DMS153 treated with DMSO at 0.1 percent for 48 hours (cell line): ENCODE data around the gene SMIM38.
"Not testable (repeated sequence)": the region's sequence is repeated elsewhere in the genome, so short reads cannot be mapped to it uniquely, and the experiment has no call there.

Experiments
- DNase-seq: peaks from one replicate; lab custom pipeline; 2025; ENCODE audit not compliant: unreplicated experiment; lab: John Stamatoyannopoulos, UW

The SMIM38 gene

DNA sequence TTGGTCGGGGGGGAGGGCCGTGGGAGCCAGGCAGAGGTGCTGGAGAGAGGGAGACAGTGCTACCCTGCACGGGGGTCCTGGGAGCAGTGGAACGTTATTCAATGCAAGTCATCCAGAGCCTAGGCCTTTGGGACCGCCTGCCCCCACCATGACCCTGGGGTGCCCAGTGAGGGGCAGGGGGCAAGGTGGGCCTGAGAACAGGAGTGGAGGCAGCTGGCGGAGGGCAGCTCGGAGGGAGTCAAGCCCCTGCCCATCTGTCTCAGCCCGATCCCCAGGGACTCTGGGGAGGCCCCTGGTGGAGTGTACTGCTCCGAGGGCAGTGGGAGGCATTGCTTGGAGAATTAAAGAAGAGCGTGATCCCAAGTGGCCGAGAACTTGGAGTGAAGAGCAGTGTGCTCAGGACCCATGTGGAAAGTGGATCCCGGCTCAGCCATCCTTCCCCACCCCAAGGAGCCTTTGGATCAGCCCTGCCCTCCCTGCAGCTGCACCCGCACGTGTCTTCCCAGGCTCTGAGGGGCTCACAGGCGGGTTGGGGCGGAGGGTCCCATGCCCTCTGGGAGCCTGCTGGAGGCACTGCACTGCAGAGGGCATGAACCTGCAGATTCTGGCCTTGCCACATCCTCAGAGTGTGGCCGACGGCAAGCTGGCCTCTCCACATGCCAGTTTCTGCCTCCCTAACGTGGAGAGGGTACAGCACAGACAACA lies 34.0 kb upstream of the SMIM38 start:
- DNase-seq, result no peak

DNA sequence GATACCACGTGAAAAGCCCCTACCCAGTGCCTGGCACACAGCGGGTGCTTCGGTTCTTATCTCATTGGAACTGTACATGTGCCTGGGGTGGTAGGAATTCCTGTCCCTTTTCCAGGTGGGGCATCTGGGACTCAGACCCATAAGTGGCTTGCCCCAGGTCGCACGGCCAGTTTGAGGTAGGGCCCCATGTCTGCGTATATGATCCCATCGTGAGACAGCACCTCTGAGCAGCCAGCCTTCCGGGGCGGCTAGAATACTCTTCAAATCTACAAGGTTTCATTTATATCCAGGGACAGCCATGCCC lies 33.5 kb upstream of the SMIM38 start:
- DNase-seq, result no peak

DNA sequence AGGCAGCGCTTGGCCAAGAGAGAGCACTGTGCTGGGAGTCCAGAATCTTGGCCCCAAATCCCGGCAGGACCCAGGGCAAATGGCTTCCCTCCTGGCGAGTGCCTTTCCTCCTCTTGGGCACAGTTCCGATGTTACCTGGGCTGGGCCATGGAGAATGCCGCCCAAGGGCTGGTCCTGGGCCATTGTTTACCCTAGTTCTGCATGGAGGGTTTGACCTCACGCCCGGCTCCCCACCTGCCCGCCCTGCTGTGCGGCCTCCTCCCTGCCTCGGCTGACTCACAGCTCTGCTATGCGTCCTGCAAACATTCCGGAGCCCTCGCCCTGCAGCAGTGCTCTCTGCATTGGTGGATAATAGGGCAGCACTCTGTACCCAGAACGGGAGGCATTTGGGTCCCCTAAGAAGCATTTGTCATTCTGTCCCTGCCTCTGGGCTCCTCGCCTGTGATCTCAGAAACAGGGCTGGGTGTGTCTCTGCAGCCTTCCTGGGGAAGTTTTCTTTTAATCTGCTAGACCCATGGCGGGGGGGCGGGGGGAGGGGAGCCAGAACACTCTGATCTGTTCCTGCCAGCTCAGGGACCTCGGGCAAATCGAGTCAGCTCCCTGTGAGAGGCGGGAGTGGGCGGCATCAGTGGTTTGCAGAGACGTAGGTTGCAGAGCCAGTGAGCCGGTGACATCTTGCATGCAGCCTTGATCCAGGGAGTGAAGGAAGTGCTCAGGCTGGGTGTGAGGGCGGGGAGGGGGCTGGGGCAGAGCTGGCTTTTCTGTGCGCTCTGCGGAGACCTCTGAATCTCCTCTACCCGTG lies 32.9 kb upstream of the SMIM38 start:
- peak; percentile 6 for DNase-seq

DNA sequence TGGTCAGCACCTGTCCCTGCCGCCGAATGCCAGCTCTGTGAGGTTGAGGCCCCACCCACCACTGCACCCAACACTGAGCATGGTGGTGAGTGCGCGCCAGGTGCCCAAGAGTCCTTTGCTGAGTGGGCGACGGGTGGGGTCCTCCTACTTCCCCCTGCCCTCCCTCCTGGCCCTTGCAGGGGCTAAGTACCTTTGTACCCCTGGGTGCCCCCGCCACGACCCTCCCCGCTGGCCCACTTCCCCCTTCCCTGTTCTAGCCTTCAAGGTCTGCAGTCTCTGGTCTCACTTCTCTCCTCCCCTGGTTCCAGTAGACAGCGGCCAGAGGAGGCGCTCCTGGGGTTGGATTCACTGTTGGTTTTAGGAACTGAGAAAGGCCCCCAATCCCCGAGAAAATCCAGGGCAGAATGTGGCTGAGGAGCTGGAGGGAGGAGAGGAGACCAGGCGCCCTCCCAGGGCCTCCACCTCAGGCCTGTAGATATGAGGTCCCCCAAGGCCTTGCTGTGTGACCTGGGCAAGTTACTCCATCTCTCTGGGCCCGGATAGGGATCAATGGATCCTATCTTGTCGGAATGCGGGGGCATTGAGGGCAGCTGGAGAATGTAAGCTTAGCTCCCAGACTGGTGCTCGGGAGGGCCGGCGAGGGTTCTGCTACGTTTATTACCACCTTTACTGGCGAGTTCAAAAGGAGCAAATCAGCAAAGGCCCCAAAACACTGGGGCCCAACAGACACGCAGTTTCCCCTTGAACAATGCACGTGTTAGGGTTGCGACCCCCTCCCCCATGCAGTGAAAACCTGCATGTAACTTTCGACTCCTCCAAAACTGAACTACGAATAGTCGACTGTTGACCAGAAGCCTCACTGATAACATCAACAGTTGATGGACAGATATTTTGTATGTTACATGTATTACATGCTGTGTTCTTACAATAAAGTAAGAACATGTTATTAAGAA lies 31.9 kb upstream of the SMIM38 start:
- no peak for DNase-seq

DNA sequence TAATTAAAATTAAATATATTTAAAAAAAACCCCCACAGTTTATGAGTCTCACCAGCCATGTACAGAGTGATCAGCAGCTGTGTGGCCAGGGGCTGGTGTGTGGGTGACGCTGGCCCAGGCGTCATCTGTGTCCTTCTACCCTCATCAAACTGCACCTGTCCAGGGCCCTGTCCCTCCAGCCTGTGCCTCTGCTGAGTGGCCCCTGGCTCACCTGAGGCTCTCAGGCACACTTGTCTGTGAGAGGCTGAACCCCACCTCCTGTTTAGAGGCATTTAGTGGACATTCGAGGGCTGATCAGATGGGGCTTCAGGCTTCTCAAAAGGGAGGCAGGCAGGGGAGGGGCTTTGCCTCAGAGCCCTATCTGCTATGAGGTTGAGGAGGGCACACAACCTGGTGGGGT lies 29.9 kb upstream of the SMIM38 start:
- no peak for DNase-seq

DNA sequence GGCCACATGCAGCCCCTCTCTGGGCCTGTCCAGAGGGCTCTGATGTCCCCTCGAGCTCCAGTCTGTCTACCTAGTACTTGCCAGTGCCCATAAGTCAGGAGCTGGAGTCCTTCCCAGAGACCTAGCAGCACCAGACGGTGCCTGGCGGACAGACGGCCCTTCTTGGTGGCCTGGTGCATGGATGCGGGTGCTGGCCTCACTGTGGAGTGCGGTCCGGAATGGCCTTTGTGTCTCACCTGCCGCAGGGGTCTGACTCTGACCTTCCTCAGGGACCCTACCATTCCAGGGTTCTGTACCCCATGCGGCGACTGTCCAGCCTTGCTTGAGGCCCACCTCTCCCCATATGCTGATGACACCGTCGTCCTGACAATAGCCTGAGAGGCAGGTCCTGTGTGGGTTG lies 29.4 kb upstream of the SMIM38 start:
- DNase-seq, result no peak

DNA sequence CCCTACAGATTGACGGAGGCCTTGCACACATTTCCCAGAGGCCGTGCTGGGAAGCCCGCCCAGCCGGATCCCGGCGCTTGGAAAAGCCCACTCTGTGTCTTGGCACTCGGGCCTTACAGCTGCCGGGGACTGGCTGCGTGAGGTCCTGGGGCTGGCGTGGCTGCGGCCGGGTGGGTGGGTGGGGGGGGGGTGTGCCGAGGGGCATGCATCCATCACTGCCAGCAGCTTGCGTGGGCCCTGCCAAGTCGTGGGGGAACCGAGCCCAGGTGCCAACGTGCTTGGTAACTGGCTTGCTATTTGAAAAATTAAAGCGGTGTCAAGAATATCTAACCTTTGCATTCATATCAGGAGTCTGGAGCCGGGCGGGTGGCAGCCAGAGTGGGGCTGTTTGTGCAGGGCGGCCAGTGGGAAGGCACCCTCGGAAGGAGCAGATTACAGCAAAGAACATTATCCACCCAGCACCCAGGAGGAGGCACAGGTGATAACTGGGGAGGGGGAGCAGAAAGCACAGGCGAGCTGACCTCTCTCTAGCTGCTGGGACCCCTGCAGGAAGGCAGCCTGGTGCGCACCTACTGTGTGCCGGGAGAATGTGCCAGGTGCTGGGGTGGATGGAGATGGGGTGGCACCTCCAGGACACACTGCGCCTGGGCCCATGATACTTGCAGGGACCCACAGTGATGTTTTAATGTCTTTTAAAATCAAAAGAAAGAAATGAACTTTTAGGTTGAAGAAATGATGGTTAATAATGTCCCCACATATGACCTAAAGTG lies 28.5 kb upstream of the SMIM38 start:
- DNase-seq, result no peak

DNA sequence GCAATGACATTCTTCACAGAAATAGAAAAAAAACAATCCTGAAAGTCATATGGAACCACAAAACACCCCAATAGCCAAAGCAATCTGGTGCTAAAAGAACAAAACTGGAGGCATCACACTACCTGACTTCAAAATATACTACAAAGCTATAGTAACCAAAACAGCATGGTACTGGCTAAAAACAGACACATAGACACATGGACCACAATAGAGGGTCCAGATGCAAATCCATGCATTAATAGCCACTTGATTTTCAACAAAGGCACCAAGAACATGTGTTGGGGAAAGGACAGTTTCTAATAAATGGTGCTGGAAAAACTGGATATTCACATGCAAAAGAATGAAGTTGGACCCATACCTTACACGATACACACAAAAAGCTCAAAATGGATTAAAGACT lies 27.9 kb upstream of the SMIM38 start:
- DNase-seq, result no peak

DNA sequence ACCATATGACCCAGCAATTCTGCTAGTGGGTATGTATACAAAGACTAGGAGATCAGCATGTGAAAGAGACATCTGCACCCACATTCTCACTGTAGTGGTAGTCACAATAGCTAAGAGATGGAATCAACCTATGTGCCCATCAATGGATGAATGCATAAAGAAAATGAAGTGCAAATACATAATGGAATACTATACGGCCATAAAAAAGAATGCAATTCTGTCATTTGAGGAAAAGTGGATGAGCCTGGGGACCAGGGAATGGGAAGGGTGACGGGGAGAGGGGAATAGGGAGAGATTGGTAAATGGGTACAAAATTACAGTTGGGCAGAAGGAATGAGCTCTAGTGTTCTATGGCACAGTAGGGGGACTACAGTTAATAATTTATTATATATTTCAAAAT lies 26.7 kb upstream of the SMIM38 start:
- no peak for DNase-seq

DNA sequence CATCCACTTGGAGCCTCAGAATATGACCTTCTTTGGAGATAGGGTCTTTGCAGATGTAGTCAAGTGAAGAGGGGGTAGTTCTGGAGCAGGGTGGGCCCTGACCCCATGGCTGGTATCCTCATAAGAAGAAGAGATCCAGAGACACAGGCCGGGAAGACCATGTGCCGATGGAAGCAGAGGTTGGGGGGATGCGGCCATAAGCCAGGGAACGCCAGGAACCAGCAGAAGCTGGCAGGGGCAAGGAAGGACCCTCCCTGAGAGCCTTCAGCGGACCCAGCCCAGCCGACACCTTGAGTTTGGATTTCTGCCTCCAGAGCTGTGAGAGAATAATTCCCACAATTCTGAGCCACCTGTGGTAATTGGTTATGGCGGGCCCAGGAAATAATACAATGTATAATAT lies 26.1 kb upstream of the SMIM38 start:
- DNase-seq, result no peak

DNA sequence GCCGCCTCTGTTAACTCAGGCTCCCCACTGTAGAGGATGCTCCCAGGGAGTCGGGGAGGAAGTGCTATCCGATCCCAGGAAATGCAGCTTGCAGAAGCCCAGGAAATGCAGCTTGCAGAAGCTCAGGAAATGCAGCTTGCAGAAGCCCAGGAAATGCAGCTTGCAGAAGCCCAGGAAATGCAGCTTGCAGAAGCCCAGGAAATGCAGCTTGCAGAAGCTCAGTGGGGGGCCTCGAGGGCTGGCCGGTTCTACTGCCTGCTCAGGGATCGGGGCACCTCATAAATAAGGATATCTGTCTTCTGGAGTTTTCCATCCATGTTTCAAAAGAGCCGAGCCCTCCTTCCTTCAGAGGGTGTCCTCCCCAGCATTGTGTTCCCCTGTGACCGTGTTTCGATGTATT lies 25.1 kb upstream of the SMIM38 start:
- no peak for DNase-seq

DNA sequence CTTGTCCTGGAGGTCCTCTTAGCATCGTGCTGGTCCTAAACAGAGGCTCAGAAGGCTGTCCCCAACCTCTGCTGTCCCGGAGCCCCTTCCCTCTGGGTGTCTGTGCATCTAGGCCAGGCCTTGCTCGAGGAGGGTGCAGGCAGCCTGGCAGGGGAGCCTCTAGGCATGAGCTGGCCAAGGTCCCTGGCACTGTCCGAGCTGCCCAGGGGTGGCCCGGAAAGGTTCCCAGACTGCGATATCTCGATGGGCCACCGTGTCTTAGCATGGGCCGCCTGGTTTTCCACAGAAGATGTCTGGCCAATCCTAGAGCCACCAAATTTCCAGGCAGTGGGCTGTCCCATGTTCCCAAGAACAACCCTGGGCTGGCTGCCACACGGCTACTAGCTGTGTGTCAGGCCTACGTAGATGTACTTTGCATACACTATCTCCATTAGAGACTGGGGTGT lies 24.6 kb upstream of the SMIM38 start:
- no peak for DNase-seq

DNA sequence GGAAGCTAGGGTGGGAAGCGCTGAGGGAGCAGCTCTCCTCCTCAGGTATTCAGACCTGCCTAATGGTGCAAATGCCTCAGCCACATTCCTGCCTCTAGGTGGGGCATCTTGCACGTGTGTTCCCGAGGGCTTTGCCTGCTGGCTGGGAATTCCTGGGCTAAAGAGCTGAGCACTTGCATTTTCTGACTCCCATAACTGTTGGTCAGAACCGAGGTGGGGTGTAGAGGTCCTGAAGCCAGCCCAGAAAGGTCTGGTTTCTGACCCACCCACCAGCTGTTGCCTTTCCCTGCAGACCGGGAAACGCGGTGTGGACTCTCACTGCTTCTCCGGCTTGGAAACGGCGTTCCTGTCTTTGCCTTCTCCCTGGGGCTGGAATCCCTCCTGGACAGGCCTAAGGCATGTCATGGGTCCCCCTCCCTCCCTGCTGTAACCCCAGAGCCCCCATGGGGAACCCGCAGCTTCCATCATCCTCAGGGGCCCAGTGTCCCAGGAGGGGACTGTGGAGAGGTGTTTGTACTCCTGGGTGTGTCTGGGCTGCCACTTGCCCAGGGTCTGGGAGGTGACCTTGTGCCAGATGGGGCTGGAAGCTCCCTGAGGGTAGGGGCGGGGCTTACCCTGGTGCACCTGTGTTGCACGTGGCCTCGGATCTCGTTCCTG lies 24.0 kb upstream of the SMIM38 start:
- peak; percentile 30 for DNase-seq

DNA sequence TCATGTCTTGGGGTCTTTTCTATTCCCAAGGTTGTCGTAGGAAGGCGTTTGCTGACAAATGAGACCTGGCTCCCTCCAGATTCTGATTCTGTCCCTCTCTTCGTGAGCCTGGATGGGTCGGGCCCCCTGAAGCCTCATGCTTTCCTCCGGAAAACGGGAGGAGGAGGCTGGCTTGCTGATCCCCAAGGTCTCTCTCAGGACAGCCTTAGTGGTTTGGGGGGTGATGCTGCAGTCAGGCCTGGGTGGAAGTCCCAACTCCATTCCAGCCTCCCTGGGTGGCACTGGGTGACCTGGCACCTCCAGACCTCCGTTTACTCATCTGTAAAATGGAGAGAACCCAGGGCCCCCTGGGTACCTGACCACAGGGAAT lies 23.4 kb upstream of the SMIM38 start:
- DNase-seq, result no peak

DNA sequence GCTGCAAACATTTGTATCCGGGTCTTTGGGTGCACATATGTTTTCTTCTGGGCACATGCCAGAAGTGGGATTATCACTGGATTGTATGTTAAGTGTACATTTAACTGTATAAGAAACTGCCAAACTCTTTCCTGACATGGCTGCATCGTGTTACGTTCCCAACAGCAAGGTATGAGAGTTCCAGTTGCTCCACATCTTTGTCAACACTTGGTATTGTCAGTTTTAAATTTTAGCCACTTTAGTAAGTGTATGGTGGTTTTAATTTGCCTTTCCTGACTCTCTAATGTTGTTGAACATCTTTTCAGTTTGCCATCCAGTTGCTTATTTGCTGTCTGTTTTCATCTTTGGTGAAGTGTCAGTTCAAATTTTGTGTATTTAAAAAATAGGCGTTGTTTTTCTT lies 22.5 kb upstream of the SMIM38 start:
- DNase-seq, result no peak

DNA sequence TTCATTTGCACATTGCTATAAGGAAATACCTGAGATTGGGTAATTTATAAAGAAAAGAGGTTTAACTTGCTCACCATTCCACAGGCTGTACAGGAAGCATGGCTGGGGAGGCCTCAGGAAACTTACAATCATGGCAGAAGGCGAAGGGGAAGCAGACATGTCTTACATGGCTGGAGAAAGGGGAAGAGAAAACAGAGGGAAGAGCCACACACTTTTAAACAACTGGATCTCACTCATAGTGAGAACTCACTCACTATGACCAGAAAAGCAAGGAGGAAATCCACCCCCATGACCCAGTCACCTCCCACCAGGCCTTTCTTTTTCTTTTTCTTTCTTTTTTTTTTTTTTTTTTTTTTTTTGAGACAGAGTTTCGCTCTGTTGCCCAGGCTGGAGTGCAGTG lies 21.6 kb upstream of the SMIM38 start:
- DNase-seq, result not testable (repeated sequence)

DNA sequence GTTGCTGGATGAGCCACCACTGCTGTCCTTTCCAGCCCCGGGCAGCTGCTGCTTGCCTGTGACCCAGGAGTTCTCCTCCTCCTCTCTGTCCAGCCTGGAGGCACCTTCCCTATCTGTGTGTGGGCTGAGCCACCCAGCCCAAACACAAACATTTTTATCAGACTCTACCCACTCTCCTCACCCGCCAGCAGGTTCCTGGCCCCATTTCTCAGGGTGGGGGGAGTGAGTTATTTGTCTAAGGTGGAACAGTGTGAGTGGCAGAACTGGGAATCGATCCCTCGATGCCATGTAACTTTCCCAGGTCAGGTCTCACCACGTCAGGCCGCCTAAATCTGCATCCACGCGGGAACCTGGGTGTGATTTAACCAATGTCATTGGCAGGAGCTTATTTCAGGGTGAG lies 20.8 kb upstream of the SMIM38 start:
- no peak for DNase-seq

DNA sequence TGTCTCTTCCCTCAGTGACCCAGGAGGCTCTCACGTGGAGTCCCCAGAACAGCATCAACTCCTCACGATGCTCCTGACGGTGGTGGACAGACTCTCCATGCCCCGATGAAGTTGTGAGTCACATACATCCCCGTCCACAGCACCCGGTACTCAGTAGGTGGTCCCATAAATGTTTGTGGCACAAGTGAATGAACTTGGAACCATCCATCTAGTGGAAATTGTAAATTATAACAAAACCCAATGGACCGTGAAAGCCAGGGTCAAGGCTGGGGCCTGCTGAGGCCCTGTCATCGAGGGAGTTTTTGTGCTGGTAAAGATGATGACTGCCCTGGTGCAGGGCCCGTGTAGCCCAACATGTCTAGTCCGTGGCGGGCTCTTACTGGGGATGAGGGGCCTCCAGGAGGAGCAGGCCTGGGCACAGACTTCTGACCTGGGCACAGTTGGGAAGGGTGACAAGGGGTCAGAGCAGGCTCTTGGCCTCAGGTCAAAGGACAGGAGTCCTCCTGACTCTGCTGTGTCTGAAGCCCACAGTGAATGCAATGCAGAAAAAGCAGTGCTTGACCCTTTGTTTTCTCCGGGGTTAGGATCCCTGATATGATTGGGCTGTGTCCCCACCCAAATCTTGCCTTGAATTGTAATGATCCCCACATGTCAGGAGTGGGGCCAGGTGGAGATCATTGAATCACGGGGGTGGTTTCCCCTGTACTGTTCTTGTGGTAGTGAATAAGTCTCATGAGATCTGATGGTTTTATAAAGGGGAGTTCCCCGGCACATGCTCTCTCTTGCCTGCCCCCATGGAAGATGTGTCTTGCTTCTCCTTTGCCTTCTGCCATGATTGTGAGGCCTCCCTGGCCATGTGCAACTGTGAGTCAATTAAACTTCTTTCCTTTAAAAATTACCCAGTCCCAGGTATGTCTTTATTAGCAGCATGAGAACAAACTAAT lies 20.0 kb upstream of the SMIM38 start:
- DNase-seq, result no peak

DNA sequence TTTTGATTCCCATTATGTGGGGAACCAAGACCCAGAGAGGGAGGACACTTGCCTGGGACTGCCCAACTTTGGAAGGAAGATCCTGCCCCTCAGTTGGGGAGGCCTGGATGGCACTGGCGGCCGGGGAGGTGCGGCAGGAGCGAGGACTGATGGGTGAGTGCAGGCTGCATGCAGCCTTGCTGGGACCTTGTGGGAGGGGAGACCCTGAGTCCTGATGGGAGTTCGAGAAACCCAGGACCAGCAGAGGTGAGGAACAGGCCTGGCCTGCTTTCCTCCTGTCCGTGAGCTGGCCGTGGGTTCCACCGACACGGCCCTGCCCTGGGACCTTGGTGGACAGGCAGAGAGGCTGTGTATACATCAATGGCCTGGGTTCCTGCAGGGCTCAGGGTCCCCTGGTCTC lies 19.3 kb upstream of the SMIM38 start:
- no peak for DNase-seq
